ENCODE measurements around the gene MID2. TPM values are rescaled to one million over a fixed set of nuclear protein-coding genes. Genes with fewer than 3 reads are reported as not detected.
A peak's percentile ranks its signal among the peaks of the same experiment; 100 is the strongest.

MID2 gene, protein sequence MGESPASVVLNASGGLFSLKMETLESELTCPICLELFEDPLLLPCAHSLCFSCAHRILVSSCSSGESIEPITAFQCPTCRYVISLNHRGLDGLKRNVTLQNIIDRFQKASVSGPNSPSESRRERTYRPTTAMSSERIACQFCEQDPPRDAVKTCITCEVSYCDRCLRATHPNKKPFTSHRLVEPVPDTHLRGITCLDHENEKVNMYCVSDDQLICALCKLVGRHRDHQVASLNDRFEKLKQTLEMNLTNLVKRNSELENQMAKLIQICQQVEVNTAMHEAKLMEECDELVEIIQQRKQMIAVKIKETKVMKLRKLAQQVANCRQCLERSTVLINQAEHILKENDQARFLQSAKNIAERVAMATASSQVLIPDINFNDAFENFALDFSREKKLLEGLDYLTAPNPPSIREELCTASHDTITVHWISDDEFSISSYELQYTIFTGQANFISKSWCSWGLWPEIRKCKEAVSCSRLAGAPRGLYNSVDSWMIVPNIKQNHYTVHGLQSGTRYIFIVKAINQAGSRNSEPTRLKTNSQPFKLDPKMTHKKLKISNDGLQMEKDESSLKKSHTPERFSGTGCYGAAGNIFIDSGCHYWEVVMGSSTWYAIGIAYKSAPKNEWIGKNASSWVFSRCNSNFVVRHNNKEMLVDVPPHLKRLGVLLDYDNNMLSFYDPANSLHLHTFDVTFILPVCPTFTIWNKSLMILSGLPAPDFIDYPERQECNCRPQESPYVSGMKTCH
- 8.9 to 9.6 TPM (median 9.4 TPM) in 3 replicates for polyA plus RNA-seq
- polyA plus RNA-seq (2011; ENCODE audit: low read depth) = 6.4 TPM
- 8.6 and 9.9 TPM in 2 replicates for polyA plus RNA-seq (2011; cell fraction: cytosol; rRNA removed)
- polyA plus RNA-seq (2011; cell fraction: nucleus; rRNA removed) = 8.9 and 11.3 TPM in 2 replicates
- 7.7 and 8.8 TPM in 2 replicates for polyA plus RNA-seq (2012; ENCODE audit: low replicate concordance)
- polyA minus RNA-seq = 46.2 to 74.8 TPM (median 67.5 TPM) in 3 replicates
- polyA minus RNA-seq (2011; cell fraction: cytosol; rRNA and poly(A)+ RNA removed) = 26.7 TPM
- polyA minus RNA-seq (2011; cell fraction: nucleus; rRNA and poly(A)+ RNA removed) = 21.4 and 25.5 TPM in 2 replicates

DNA sequence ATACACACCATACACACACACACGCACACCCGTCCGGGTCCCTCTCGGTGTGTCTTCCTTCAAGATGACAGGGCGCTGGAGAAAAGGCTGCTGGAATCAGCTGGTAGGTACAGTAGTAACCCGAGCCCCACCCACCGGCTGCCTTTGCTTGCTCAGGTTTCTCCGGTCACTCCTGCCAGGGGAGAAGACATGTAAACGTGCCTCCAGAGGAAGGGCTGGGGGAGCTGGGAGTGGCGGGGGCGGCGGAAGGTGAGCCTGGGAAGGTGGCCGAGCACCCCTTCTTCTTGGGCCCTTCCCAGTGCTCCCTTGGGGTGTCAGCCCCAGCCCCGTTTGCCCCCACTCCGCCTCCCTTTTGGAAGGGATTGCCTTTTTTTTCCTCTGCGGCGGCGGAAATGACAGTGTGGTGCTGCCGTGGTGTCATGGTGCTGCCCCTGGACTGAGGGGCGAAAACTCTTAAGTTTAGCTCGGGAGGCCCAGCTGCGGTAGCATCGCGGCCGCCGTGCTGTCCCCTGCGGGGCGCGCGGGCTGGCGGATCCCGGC, at the start of gene MID2:
TSS of gene MID2 (plus strand) at position 169 of the 540 bp plus-strand sequence. CDS start 561 bp downstream, outside the sequence.
- H3K27me3 ChIP-seq (ENCODE audit: control insufficient read depth, extremely low read depth, insufficient read depth, low read length) = peaks cover 5% of the 10 kb centered on the region
- H3K79me2 ChIP-seq (ENCODE audit: control insufficient read depth, insufficient read depth, low read length) = peaks cover 6% of the 10 kb centered on the region
- no peaks in the 10 kb centered on the region for H3K4me1 ChIP-seq (ENCODE audit: control insufficient read depth, extremely low read depth, insufficient read depth, low read length)
- no peak for FAIRE-seq
- dilution Hi-C loops (cut with MboI; ENCODE audit: extremely low pct_ligation_motif_present, low sequenced_read_pairs) = no loop called here
- peak within 1 kb of the TSS; percentile 33 for H2AFZ ChIP-seq (ENCODE audit: control insufficient read depth, low read length)
- peak within 1 kb of the TSS; percentile 57 for H3K4me2 ChIP-seq (ENCODE audit: control insufficient read depth, extremely low read depth, insufficient read depth, low read depth, low read length)
- H3K9me3 ChIP-seq (ENCODE audit: control insufficient read depth, low read depth, low read length) = no peaks in the 10 kb centered on the region
- peak within 1 kb of the TSS; percentile 72 for H3K9ac ChIP-seq (ENCODE audit: control insufficient read depth, extremely low read depth, insufficient read depth, low read length)
- no peaks in the 10 kb centered on the region for H3K9me1 ChIP-seq (ENCODE audit: control insufficient read depth, extremely low read depth, insufficient read depth, low read length)
- TF ChIP-seq, protein P1, sequence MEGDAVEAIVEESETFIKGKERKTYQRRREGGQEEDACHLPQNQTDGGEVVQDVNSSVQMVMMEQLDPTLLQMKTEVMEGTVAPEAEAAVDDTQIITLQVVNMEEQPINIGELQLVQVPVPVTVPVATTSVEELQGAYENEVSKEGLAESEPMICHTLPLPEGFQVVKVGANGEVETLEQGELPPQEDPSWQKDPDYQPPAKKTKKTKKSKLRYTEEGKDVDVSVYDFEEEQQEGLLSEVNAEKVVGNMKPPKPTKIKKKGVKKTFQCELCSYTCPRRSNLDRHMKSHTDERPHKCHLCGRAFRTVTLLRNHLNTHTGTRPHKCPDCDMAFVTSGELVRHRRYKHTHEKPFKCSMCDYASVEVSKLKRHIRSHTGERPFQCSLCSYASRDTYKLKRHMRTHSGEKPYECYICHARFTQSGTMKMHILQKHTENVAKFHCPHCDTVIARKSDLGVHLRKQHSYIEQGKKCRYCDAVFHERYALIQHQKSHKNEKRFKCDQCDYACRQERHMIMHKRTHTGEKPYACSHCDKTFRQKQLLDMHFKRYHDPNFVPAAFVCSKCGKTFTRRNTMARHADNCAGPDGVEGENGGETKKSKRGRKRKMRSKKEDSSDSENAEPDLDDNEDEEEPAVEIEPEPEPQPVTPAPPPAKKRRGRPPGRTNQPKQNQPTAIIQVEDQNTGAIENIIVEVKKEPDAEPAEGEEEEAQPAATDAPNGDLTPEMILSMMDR (optimal IDR thresholded peaks at IDR 0.05 in 1 of 3, IDR thresholded peaks at IDR 0.05 in 1 of 3, conservative IDR thresholded peaks at IDR 0.05 in 1 of 3; ENCODE audit: extremely low read depth in 1 of 3, insufficient read depth in 2 of 3, low read length in 3 of 3) = no peak
- no peak for TF ChIP-seq EZH2 (IDR thresholded peaks at IDR 0.05; ENCODE audit: low read length)
- peak within 1 kb of the TSS; percentile 55 for H3K27ac ChIP-seq (ENCODE audit: control insufficient read depth, insufficient read depth, low read length)
- H3K36me3 ChIP-seq (ENCODE audit: control insufficient read depth in 2 of 2, extremely low read depth in 1 of 2, insufficient read depth in 2 of 2, low read length in 2 of 2) = no peaks in the 10 kb centered on the region
- peak within 1 kb of the TSS; percentile 20 to 62 (median 51) for H3K4me3 ChIP-seq (ENCODE audit: control insufficient read depth in 2 of 3, extremely low read depth in 1 of 3, insufficient read depth in 2 of 3, low read depth in 1 of 3, low read length in 3 of 3)
- H4K20me1 ChIP-seq (ENCODE audit: control insufficient read depth, extremely low read depth, insufficient read depth, low read length) = no peaks in the 10 kb centered on the region
- no peak for DNase-seq (ENCODE audit: low read depth, low spot score)

DNA sequence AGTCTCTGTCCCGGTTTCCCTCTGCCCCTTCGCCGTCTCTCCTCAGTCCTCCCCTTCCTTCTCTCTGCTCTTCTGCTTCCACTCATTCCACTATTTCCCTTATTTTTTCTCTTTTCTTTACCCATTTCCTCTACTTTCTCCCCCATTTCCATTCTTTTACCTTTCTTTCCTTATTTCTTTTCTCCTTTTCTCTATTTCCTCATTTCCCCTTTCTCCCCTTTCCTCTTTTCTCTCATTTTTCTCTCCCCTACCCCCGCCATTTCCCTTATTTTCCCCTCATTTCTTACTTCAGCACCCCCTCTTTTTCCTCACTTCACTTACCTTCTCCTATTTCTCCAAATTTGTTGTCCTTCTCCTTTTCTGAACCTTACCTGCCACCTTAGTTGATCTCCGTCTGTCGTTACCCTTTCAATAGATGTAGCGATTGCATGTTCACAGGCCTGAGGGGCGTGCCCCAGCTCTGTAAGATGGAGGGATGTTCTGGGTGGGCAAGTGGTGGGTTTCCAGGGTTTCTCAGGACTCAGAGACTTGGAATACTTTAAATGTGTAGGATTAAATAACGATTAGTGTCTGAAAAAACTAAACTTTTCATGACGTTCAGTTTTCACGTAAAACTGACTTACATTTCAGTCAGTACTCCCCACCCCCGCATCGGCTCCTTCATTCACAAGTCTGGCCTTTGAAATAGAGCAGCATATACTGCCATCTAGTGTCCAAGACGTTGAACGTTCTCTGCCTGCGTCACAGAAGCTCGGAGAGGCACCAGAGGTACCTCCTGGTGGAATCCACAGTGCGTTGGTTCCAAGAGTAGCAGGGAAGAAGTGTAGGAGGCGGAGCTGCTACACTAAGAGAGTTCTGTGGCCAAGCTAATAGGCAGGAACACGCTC, 48.8 kb upstream of the MID2 start:
- H3K27ac ChIP-seq (ENCODE audit: control insufficient read depth, insufficient read depth, low read length) = no peak overlapping the region
- H2AFZ ChIP-seq (ENCODE audit: control insufficient read depth, low read length) = peak overlapping the region; percentile 52
- H3K4me1 ChIP-seq (ENCODE audit: control insufficient read depth, extremely low read depth, insufficient read depth, low read length) = peaks cover 6% of the 10 kb centered on the region
- peak overlapping the region; percentile 29 to 47 (median 43) for H3K4me3 ChIP-seq (ENCODE audit: control insufficient read depth in 2 of 3, extremely low read depth in 1 of 3, insufficient read depth in 2 of 3, low read depth in 1 of 3, low read length in 3 of 3)
- H3K36me3 ChIP-seq (ENCODE audit: control insufficient read depth in 2 of 2, extremely low read depth in 1 of 2, insufficient read depth in 2 of 2, low read length in 2 of 2) = no peaks in the 10 kb centered on the region
- DNase-seq (ENCODE audit: low read depth, low spot score) (peak; percentile 69), FAIRE-seq (peak; percentile 91)
- H3K9ac ChIP-seq (ENCODE audit: control insufficient read depth, extremely low read depth, insufficient read depth, low read length) = peak overlapping the region; percentile 62
- TF ChIP-seq, protein P1 (optimal IDR thresholded peaks at IDR 0.05 in 1 of 3, IDR thresholded peaks at IDR 0.05 in 1 of 3, conservative IDR thresholded peaks at IDR 0.05 in 1 of 3; ENCODE audit: extremely low read depth in 1 of 3, insufficient read depth in 2 of 3, low read length in 3 of 3) = peak; percentile 58 to 84 (median 77)
- TF ChIP-seq EZH2 (IDR thresholded peaks at IDR 0.05; ENCODE audit: low read length) = no peak
- dilution Hi-C loops (cut with MboI; ENCODE audit: extremely low pct_ligation_motif_present, low sequenced_read_pairs) = no loop called here
- no peaks in the 10 kb centered on the region for H3K9me3 ChIP-seq (ENCODE audit: control insufficient read depth, low read depth, low read length)
- peaks cover 8% of the 10 kb centered on the region for H3K27me3 ChIP-seq (ENCODE audit: control insufficient read depth, extremely low read depth, insufficient read depth, low read length)
- H4K20me1 ChIP-seq (ENCODE audit: control insufficient read depth, extremely low read depth, insufficient read depth, low read length) = no peaks in the 10 kb centered on the region
- peak overlapping the region; percentile 74 for H3K4me2 ChIP-seq (ENCODE audit: control insufficient read depth, extremely low read depth, insufficient read depth, low read depth, low read length)
- H3K79me2 ChIP-seq (ENCODE audit: control insufficient read depth, insufficient read depth, low read length) = no peaks in the 10 kb centered on the region
- no peaks in the 10 kb centered on the region for H3K9me1 ChIP-seq (ENCODE audit: control insufficient read depth, extremely low read depth, insufficient read depth, low read length)

Measured in keratinocyte (primary cell).